GM23248 (cell line): ENCODE results near the gene SLC38A8.

Experiments
- EZH2 ChIP-seq: fragments of 200-600 bp; sonication (generic); IDR thresholded peaks from 2 replicates; pipeline ENCODE4 v1.6.1; 2018; ENCODE audit warnings: antibody characterized with exemption, mild to moderate bottlenecking; ENCODE audit not compliant: insufficient read depth, poor library complexity, severe bottlenecking
- EZH2phosphoT487 ChIP-seq: fragments of 200-600 bp; sonication (generic); IDR thresholded peaks from 2 replicates; pipeline ENCODE4 v1.6.1; 2018; ENCODE audit warnings: antibody characterized with exemption, moderate library complexity, mild to moderate bottlenecking, low read depth; ENCODE audit not compliant: insufficient read depth

- TF ChIP-seq EZH2: no peak
- no peak for TF ChIP-seq EZH2phosphoT487
These were observed 9.6 kb upstream of the SLC38A8 start for GRCh38 chr16:84052071-84052622.
